NCI-H2107 (cell line): ENCODE measurements around the gene AKT3.
A peak's percentile ranks its signal among the peaks of the same experiment; 100 is the strongest.
"Not testable (repeated sequence)": the region's sequence is repeated elsewhere in the genome, so short reads cannot be mapped to it uniquely, and the experiment has no call there.

Source experiments
- DNase-seq: peaks from one replicate; lab custom pipeline; 2025; lab: John Stamatoyannopoulos, UW

AKT3 gene

DNA sequence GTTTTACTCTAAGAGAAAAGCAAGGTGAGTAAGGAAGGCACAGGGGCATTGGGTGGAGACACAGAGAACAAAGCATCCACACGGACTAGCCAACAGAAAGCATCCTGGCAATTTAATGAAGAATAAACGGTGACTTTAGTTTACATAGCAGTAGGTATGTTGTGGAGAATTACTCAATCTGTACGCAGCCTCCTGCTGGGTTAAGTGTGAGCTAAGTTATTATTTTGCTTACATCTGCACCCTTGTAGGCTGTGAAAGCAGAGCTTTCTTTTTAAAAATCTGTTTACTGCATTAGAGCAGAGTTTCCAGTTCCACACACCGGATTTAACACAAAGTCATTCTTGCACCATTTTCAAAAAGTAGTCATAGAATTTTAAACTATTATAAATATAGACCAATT, 144.5 kb downstream of the AKT3 start:
- DNase-seq, result peak; percentile 36

DNA sequence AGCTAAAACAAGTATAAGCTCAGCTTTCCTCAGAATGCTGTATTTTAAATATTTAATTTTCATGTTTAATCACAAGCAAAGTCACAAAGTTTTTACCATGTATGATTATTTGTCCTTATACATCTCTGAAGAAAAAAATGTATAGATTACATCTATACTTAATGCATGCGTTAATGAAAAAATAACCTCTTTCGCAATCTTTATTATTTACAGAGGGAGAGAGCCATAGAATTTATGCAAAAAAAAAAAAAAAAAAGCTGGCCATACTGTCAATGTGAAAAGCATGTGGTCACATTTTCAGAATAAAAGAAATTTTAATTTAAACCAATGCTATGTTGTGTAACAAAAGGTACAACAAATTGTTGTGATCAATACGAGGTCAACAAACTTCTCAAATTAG, 148.2 kb downstream of the AKT3 start:
- no peak for DNase-seq

DNA sequence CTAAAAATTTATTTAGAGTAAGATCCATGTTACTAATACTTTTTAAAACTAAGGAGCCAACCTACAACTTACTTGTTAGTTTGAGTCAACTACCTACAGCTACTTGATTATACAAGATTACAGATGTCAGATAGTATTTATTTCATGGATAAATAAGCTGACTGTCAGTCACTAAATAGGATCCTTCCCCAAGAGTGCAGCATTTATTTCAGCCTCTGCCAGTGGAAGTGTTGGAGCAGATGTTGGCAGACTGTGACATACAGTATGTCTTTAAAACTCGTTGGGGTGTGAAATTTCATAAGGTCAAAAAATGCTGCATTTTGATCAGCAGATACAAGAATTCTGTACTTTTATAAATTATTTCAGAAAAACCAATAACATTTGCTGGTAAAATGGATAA, 156.2 kb downstream of the AKT3 start:
- no peak for DNase-seq

DNA sequence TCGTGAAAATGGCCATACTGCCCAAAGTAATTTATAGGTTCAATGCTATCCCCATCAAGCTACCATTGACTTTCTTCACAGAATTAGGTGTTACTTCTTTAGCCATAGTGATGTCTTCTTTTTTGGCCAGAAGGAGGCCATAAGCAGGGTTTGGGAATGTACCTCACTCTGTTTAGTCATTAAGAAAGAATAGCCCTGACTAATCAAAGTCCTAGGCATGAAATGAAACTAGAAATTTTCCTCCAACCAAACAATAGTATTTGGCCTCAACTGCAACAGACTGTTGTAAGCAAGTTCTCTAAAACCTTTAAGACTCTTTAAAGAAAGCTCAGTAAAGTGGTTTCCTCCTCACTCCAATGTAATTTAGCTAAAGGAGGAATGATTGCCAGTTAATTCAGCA, 163.9 kb downstream of the AKT3 start:
- DNase-seq, result no peak

DNA sequence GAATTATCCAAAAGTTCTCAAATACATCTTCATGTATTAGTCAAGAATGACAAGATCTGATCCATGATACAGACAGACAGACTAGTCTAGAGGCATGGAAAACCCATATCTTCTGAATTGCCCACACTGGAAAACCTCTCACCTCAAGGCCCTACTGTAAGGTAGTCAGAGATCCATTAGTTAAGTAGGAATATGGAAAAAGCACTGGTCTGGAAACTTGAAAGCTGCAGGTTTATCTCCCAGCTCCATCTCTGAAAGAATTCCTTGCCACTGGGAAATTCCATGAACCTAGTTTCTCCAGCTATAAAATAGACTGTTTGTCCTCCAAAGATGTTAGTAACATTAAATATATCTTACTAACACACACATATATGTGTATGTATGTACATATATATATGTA, 169.2 kb downstream of the AKT3 start:
- no peak for DNase-seq

DNA sequence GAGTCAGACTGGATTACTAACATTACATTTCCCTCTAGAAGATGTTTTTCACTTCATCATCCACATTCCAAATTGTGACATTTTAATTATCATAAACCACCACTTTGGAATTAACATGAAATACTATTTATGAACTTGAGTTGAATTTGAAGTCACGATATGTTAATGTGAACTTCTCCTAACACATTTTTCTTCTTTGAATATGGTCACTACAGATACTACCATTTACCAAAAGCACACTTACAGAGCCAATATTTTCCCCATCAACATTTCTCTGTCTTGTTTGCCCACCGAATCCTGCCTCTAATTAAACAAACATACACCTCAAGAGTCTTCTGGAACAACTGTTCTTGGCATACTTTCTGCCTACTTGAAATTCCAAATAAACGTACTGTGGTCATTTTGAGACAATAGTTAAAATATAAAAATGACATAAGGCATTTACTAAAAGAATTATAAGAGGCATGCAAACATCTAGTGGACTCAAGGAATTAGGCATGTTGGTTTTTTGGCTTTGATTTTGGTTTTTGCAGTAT, 177.4 kb downstream of the AKT3 start:
- no peak for DNase-seq

DNA sequence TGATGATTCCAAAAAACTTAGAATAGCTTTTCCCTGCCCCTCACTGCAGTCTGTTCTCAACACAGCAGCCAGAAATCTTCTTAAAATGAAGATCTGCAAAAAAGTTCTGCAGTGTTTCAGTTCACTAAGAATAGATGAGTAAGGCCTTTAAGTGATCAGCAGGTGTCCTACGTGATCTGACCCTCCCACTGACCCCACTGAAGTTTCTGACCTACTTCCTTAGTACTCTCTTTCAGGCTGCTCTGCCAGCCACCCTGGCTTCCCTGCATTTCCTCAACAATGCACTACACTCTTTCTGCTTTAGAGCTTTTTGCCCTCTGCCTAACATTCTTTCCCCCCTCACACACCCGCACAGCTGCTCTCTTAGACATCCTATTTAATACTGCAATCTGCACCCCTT, 182.5 kb downstream of the AKT3 start:
- no peak for DNase-seq

DNA sequence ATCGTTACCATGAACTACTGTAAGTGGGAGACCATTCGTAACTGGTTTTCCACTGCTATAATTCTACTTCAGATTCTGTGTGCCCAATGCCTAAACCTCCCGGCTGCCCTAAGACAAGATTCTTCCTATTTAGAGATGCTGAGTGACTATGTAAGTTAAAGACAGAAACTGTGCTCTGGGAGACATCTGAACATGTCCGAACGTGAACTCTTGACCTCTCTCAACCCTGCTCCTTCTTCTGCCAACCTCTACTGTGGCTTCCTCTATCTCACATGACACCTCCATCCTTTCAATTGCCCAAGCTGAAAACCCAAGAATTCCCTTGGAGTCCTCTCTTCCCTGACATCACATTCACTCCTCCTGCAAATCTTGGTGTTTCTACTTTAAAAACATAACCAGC, 182.9 kb downstream of the AKT3 start:
- no peak for DNase-seq

DNA sequence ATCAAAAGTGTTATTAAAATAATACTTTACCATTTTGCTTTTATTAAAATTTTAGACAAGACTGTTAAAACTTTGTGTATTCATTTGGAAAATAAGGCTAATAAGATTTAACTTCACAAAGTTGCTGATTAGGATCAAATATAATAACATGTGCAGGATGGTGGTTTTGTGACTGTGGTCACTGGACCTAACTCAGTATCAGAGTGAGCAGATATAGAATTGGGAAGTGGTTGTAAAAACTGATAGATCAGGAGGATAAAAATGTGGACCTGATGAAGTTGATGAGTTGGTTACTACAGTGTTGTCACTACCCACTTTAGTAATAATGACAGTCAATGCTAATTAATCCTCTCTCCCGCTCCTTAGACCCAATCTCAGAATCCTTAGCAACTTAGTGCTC, 186.4 kb downstream of the AKT3 start:
- DNase-seq, result no peak

DNA sequence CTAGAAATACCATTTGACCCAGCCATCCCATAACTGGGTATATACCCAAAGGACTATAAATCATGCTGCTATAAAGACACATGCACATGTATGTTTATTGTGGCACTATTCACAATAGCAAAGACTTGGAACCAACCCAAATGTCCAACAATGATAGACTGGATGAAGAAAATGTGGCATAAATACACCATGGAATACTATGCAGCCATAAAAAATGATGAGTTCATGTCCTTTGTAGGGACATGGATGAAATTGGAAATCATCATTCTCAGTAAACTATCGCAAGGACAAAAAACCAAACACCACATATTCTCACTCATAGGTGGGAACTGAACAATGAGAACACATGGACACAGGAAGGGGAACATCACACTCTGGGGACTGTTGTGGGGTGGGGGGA, 187.9 kb downstream of the AKT3 start:
- not testable (repeated sequence) for DNase-seq

DNA sequence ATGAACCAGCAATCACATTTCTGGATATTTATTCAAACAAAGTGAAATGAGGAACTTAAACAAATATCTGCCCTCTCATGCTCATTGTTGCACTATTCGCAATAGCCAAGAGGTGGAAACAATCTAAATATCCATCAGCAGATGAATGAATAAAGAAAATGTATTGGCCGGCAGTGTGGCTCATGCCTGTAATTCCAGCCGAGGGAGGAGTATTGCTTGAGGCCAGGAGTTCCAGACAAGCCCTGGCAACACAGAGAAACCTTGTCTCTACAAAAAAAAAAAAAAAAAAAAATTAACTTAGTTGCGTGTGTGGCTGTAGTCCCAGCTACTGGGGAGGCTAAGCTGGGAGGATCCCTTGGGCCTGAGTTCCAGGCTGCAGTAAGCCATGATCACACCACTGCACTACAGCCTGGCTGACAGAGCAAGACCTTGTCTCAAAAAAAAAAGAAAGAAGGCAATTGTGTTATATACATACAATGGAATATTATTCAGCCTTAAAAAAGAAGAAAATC, 191.4 kb downstream of the AKT3 start:
- DNase-seq, result no peak

DNA sequence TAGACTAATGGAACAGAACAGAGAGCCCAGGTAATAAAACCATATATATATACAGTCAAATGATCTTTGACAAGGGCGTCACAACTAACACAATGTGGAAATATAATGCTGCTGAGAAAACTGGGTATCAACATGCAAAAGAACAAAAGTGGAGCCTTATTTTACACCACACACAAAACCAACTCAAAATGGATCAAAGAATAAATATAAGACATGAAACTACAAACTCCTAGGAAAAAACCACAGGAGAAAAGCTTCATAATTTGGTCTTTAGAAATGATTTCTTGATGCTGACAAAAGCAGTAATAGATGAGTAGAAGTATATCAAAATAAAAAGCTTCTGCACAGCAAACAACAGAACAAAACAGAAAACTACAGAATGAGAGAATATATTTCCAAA, 192.2 kb downstream of the AKT3 start:
- DNase-seq, result no peak

DNA sequence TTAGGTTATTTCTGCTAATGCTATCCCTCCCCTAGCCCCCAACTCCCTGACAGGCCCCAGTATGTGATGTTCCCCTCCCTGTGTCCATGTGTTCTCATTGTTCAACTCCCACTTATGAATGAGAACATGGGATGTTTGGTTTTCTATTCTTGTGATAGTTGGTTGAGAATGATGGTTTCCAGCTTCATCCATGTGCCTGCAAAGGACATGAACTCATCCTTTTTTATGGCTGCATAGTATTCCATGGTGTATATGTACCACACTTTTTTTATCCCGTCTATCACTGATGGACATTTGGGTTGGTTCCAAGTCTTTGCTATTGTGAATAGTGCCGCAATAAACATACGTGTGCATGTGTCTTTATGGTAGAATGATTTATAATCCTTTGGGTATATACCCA, 200.5 kb downstream of the AKT3 start:
- not testable (repeated sequence) for DNase-seq

DNA sequence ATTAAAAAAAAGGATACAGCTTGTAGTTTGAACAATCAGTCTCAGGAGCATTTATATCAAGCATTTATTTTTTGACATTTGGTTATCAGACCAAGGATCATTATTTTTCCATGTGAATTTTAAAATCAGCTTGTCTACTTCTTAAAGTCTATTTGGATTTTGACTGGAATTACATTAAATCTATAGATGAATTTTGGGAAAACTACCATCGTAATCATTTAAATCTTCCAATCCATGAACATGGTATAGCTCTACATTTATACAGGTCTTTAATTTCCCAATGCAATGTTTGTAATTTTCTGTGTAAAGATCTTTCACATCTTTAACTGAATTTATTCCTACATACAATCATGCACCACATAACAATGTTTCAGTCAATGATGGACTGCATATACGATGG, 203.2 kb downstream of the AKT3 start:
- no peak for DNase-seq

DNA sequence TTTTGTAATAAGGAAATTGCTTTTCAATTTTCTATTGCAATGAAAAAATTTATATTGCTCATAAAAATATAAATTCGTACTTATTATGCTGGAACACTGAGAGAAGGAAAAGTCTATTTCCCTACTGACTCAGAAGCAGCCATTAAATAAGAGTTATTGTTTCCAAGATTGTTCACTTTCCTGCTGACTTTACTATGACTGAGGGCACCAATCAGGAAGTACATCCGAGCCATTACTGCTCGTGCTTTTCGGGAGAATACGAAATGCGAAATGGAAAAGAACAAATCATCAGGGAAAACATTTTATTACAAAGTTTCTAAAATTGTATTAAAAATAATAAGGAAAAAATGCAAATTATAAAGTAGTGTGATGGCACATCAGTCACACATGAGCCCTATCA, 204.8 kb downstream of the AKT3 start:
- DNase-seq, result no peak

DNA sequence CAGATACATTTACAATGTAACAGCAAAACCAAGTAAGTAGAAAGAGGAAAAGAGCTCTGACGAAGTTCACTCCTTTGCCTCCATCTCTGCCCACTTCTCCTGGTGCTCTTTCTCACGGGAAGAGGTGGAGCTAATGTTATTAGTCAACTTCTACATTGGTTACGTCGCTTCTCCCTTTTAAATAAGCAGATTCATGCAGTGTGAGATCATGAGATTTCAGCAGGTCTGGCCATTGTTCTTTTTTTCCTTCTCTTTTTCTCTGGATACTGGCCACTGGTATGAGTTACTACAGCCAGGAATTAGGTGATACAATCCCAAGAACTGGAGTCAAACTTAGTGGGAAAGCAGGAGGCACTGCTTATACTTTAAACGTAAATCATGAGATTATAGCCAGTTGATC, 207.1 kb downstream of the AKT3 start:
- DNase-seq, result no peak

DNA sequence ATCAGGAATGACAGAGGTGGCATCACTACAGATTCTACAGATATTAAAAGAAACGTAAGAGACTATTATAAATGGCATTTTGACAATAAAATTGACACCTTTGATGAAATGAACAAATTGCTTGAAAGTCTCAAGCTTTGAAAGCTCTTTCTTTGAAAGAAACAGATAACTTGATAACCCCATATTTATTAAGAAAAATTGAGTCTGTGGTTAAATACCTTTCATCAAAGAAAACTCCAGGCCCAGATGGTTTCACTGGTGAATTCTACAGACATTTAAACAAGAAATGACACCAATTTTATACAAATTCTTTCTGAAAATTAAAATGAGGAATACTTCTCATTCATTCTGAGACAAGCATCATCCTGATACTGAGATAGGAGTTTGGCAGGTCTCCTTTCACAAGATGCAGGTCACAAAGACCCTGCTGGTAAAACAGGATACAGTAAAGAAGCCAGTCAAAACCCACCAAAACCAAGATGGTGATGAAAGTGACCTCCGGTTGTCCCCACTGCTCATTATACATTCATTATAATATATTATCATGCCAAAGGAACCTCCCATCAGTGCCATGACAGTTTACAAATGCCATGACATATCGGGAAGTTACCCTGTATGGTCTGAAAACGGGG, 210.9 kb downstream of the AKT3 start:
- no peak for DNase-seq

DNA sequence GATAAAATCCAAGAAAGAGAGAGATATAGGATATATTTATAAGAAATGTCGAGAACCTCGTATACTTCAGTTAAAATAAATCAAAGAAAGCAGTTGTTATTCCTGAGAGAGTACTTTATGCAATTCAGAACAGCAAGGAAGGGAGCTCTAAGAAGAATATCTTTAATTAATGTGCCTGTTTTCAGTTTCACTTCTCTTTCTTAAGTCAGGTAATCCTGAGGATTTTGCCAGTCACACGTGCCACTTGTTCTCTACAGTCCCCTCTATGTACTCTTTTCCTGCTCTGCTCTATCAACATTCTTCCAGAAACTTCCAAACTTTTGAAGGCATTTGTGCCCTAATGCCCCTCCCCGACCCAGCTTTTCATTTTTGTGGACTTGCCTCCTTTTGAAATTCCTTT, 211.9 kb downstream of the AKT3 start:
- DNase-seq, result no peak

DNA sequence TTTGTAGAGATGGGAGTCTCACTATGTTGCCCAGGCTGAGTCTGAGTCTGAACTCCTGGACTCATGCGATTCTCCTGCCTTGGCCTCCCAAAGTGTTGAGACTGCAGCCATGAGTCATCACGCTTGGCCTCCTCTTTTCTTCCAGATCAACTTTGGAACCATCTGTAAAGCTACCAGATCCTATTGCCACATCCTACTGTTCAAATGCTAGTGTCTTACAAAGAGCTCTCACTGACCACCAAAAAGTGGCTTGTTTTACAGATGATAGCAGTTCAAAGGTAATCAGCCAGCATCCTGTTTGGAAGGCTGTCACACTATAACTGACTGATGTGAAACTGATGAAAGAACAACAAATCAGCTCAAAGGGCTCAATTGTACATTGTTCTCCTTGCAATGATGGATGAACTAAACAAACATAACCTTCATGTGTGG, 221.6 kb downstream of the AKT3 start:
- DNase-seq, result no peak

DNA sequence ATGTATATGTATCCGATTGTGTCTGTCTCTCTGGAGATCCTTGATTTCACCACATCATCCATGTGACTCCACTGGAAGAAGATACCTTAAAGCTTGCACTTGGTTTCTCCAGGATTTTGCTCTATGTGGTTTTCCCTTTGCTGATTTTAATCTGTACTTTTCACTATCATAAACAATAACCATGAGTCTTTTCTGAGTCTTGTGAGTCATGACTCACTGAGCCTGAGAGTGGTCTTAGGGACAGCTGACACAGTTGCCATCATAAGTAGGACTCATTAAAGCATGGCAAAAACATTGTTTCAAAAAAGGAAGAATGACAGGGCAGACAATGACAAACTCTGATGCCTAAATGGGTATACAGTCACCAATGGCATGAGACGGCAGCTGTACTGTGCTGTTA, 226.2 kb downstream of the AKT3 start:
- no peak for DNase-seq

DNA sequence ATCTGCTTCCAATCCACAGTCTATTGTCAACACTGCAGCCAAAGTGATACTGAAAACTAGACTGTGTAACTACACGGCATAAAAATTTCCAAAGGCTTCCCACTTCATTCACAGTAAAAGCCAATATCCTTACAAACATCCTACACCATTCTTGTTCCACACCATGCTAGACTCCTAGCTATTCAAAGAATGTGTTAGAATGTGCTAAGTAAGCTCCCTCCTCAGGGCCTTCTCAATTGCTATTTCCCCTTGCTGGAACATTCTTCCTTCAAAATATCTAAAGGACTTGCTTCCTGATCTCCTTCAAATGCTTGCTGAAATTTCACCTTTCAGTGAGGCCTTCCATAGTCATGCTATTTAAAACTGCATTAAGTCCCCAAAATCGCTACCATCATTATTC, 228.1 kb downstream of the AKT3 start:
- DNase-seq, result no peak

DNA sequence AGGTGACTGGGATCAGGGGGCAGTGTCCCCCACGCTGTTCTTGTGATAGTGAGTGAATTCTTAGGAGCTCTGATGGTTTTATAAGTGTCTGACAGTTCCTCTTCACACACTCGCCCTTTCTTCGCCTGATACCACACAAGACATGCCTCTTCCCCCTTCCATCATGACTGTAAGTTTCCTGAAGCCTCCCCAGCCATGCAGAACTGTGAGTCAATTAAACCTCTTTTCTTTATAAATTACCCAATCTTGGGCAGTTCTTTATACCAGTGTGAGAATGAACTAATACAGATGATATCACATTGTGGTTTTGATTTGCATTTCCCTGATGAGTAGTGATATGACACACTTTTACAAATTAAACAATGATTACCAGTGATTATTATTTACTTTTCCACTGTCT, 229.9 kb downstream of the AKT3 start:
- no peak for DNase-seq

DNA sequence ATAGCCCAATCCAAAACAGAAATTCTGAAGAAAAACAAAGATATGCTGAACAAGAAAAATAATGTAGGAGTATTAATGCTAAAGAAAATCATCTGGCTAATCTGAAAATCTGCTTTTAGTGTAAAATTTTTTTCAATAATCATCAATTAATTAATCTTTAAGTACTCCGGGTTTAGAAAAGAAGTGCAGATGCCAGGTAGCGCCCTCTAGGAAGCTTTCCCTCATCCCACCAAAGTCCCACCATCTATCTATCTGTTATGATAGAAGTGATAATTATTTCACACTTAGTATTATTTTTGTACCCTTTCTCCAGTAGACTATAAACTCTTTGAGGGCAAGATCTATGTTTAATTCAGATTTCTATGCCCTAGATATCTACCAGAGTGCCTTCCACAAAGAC, 240.3 kb downstream of the AKT3 start:
- no peak for DNase-seq

DNA sequence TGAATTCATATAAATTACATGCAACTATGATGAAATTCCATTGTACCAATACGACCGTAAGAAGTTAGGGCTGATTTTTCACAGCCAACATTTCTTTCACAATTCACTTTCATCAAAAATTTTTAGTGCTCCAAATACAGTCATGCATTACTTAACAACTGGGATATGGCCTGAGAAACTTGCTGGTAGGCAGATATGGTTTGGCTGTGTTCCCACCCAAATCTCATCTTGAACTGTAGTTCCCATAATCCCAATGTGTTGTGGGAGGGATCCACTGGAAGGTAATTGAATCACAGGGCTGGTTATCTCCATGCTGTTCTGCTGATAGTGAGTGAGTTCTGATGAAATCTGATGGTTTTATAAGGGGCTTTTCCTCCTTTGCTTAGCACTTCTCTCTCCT, 244.4 kb downstream of the AKT3 start:
- no peak for DNase-seq
